SK-N-SH treated with all-trans-retinoic acid at 6 μM for 48 hours (cell line): Measurements from ENCODE around the gene SHANK1.

Experiments used
- ARNTL ChIP-seq: fragments of 450-650 bp; formaldehyde crosslinking; IDR thresholded peaks from 2 replicates; pipeline ENCODE4 v1.5.0; 2020; ENCODE audit warnings: low read depth, mild to moderate bottlenecking, moderate library complexity, borderline replicate concordance
- CSDC2 ChIP-seq: fragments of 250-450 bp; sonication (Bioruptor Pico); IDR thresholded peaks from 2 replicates; pipeline ENCODE4 v1.5.0; 2020; ENCODE audit warnings: mild to moderate bottlenecking, moderate library complexity
- ISL1 ChIP-seq: fragments of 250-450 bp; sonication (Bioruptor Pico); IDR thresholded peaks from 2 replicates; pipeline ENCODE4 v2.1.2; 2022; ENCODE audit warnings: mild to moderate bottlenecking, moderate library complexity
- RARB ChIP-seq: fragments of 250-450 bp; sonication (Bioruptor Pico); IDR thresholded peaks from 2 replicates; pipeline ENCODE4 v1.8.0; 2021; ENCODE audit warnings: mild to moderate bottlenecking, moderate library complexity
- SNAI2 ChIP-seq: fragments of 250-450 bp; sonication (Bioruptor Pico); IDR thresholded peaks from 2 replicates; pipeline ENCODE4 v1.5.0; 2020; ENCODE audit warnings: mild to moderate bottlenecking, moderate library complexity
- ZC3H10 ChIP-seq: fragments of 250-450 bp; sonication (Bioruptor Pico); IDR thresholded peaks from 2 replicates; pipeline ENCODE4 v1.5.1; 2021; ENCODE audit warnings: mild to moderate bottlenecking, moderate library complexity
- ZFP3 ChIP-seq: fragments of 250-450 bp; sonication (Bioruptor Pico); IDR thresholded peaks from 2 replicates; pipeline ENCODE4 v1.5.0; 2020; ENCODE audit warnings: mild to moderate bottlenecking, moderate library complexity
- ZFP30 ChIP-seq: fragments of 450-650 bp; formaldehyde crosslinking; IDR thresholded peaks from 2 replicates; pipeline ENCODE4 v1.5.0; 2022; ENCODE audit warnings: mild to moderate bottlenecking, moderate library complexity
- ZNF70 ChIP-seq: fragments of 450-650 bp; formaldehyde crosslinking; IDR thresholded peaks from 2 replicates; pipeline ENCODE4 v1.5.0; 2020; ENCODE audit warnings: mild to moderate bottlenecking, moderate library complexity
- TF ChIP-seq, protein P1 (sequence below): fragments of 250-450 bp; sonication (Bioruptor Pico); IDR thresholded peaks from 2 replicates; pipeline ENCODE4 v1.5.1; 2021; ENCODE audit warnings: mild to moderate bottlenecking, moderate library complexity

DNA sequence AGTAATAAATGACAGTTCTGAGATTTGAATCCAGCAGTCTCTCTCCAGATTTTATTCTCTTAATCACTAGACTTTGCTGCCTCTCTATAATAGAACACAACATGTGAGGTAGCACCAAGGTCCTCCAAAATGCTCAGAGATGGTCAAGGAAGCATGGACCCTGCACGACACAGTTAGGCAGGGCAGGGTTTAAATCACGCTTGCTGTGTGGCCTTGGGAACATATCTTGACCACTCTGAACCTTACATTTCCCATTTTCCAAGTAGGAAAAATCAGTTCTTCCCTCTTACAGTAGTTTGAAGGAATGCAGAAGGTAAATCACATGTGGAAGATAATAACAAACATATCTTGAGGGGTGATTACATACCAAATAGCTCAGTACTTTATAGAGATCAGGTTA lies 86.2 kb downstream of the SHANK1 start:
- TF ChIP-seq CSDC2 (CRISPR knock-in tag) (no peak), ZFP30 (no peak), ZNF70 (CRISPR knock-in tag) (no peak), ARNTL (CRISPR knock-in tag) (no peak), SNAI2 (no peak), ISL1 (CRISPR knock-in tag) (no peak), RARB (CRISPR knock-in tag) (no peak), ZFP3 (CRISPR knock-in tag) (no peak), ZC3H10 (no peak)
- TF ChIP-seq, protein P1, sequence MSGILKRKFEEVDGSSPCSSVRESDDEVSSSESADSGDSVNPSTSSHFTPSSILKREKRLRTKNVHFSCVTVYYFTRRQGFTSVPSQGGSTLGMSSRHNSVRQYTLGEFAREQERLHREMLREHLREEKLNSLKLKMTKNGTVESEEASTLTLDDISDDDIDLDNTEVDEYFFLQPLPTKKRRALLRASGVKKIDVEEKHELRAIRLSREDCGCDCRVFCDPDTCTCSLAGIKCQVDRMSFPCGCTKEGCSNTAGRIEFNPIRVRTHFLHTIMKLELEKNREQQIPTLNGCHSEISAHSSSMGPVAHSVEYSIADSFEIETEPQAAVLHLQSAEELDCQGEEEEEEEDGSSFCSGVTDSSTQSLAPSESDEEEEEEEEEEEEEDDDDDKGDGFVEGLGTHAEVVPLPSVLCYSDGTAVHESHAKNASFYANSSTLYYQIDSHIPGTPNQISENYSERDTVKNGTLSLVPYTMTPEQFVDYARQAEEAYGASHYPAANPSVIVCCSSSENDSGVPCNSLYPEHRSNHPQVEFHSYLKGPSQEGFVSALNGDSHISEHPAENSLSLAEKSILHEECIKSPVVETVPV (CRISPR knock-in tag), result no peak
